Measurements from ENCODE around the gene STPG2.

Gene STPG2

DNA sequence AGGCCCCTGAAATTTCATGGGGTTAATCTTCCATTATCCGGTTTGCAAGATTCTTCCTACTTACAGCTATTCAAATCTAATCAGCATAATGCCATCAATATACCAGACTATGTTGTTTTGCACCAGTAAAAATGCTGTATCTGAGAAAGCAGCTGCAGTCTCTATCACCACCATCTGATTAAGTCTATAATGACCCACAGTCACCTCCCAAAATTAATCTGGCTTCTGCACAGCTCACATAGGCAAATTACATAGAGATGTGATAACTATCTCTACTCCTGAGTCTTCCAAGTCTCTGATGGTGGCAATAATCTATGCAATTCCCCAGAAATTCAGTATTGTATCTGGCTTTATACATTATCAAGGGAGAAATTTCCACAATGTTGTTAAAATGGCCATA, 113.2 kb downstream of the STPG2 start:
- Histone ChIP-seq H3K9me3 (ENCODE audit: control insufficient read depth, low read length) (peaks cover 22% of the 10 kb centered on the region), H3K36me3 (ENCODE audit: control insufficient read depth in 1 of 2, insufficient read depth in 2 of 2, low read depth in 1 of 2, low read length in 2 of 2) (no peaks in the 10 kb centered on the region), H2AK5ac (ENCODE audit: low read length, severe bottlenecking) (no peak overlapping the region), H3K23ac (ENCODE audit: low read length in 2 of 2) (no peak overlapping the region), H3K79me1 (replicated peaks; ENCODE audit: low read length, poor library complexity, severe bottlenecking) (no peaks in the 10 kb centered on the region), H3K14ac (ENCODE audit: low read length in 2 of 2) (no peak overlapping the region), H3K27me3 (ENCODE audit: control insufficient read depth in 1 of 2, insufficient read depth in 1 of 2, low read length in 2 of 2) (no peaks in the 10 kb centered on the region), H2BK12ac (ENCODE audit: low read length in 2 of 2) (no peak overlapping the region), H4K91ac (ENCODE audit: low read length) (no peak overlapping the region), H2BK15ac (ENCODE audit: low read depth, poor library complexity, severe bottlenecking) (no peak overlapping the region), H4K8ac (ENCODE audit: low read length) (no peak overlapping the region), H2BK5ac (ENCODE audit: low read depth, low read length, poor library complexity, severe bottlenecking) (no peak overlapping the region), H3K18ac (ENCODE audit: low read depth in 1 of 2, low read length in 2 of 2) (no peak overlapping the region), H2BK120ac (ENCODE audit: low read depth, low read length) (no peak overlapping the region), H3K4me1 (ENCODE audit: control insufficient read depth, insufficient read depth, low read depth, low read length) (no peaks in the 10 kb centered on the region), H3K4me2 (ENCODE audit: low read length, poor library complexity, severe bottlenecking) (no peak overlapping the region), H3K4me3 (ENCODE audit: insufficient read depth in 1 of 2, low read depth in 1 of 2, low read length in 2 of 2) (no peak overlapping the region), H3K9ac (ENCODE audit: low read length) (no peak overlapping the region), H3K4ac (ENCODE audit: low read depth in 1 of 2, low read length in 2 of 2) (no peak overlapping the region), H3K27ac (ENCODE audit: low read length, poor library complexity, severe bottlenecking) (no peak overlapping the region), H2AFZ (ENCODE audit: low read depth, low read length) (no peak overlapping the region)
- no peak for DNase-seq
- 47% methylated on average over 1 of the region's 1 CpG for WGBS

GRCh38 chr4:98027827-98028226, 115.4 kb downstream of the STPG2 start:
- no peak overlapping the region for H3K4me2 ChIP-seq (ENCODE audit: low read length, poor library complexity, severe bottlenecking)
- no peak overlapping the region for H4K91ac ChIP-seq (ENCODE audit: low read length)
- peaks cover 20% of the 10 kb centered on the region for H3K9me3 ChIP-seq (ENCODE audit: control insufficient read depth, low read length)
- no peaks in the 10 kb centered on the region for H3K79me1 ChIP-seq (replicated peaks; ENCODE audit: low read length, poor library complexity, severe bottlenecking)
- H3K27me3 ChIP-seq (ENCODE audit: control insufficient read depth in 1 of 2, insufficient read depth in 1 of 2, low read length in 2 of 2) = no peaks in the 10 kb centered on the region
- WGBS = 48% methylated on average over 2 of the region's 2 CpGs
- no peak overlapping the region for H3K4me3 ChIP-seq (ENCODE audit: insufficient read depth in 1 of 2, low read depth in 1 of 2, low read length in 2 of 2)
- H3K23ac ChIP-seq (ENCODE audit: low read length in 2 of 2) = no peak overlapping the region
- H2BK15ac ChIP-seq (ENCODE audit: low read depth, poor library complexity, severe bottlenecking) = no peak overlapping the region
- H2BK120ac ChIP-seq (ENCODE audit: low read depth, low read length) = no peak overlapping the region
- no peak overlapping the region for H3K27ac ChIP-seq (ENCODE audit: low read length, poor library complexity, severe bottlenecking)
- no peak overlapping the region for H3K18ac ChIP-seq (ENCODE audit: low read depth in 1 of 2, low read length in 2 of 2)
- H3K14ac ChIP-seq (ENCODE audit: low read length in 2 of 2) = no peak overlapping the region
- no peaks in the 10 kb centered on the region for H3K4me1 ChIP-seq (ENCODE audit: control insufficient read depth, insufficient read depth, low read depth, low read length)
- H2BK12ac ChIP-seq (ENCODE audit: low read length in 2 of 2) = no peak overlapping the region
- no peaks in the 10 kb centered on the region for H3K36me3 ChIP-seq (ENCODE audit: control insufficient read depth in 1 of 2, insufficient read depth in 2 of 2, low read depth in 1 of 2, low read length in 2 of 2)
- H4K8ac ChIP-seq (ENCODE audit: low read length) = no peak overlapping the region
- no peak overlapping the region for H2AK5ac ChIP-seq (ENCODE audit: low read length, severe bottlenecking)
- DNase-seq = no peak
- H3K9ac ChIP-seq (ENCODE audit: low read length) = no peak overlapping the region
- no peak overlapping the region for H2AFZ ChIP-seq (ENCODE audit: low read depth, low read length)
- no peak overlapping the region for H3K4ac ChIP-seq (ENCODE audit: low read depth in 1 of 2, low read length in 2 of 2)
- H2BK5ac ChIP-seq (ENCODE audit: low read depth, low read length, poor library complexity, severe bottlenecking) = no peak overlapping the region

- Histone ChIP-seq H3K4me1 (ENCODE audit: control insufficient read depth, insufficient read depth, low read depth, low read length) (no peaks in the 10 kb centered on the region), H2BK120ac (ENCODE audit: low read depth, low read length) (no peak overlapping the region), H4K91ac (ENCODE audit: low read length) (no peak overlapping the region), H3K18ac (ENCODE audit: low read depth in 1 of 2, low read length in 2 of 2) (no peak overlapping the region), H4K8ac (ENCODE audit: low read length) (no peak overlapping the region), H3K9me3 (ENCODE audit: control insufficient read depth, low read length) (peaks cover 20% of the 10 kb centered on the region), H3K23ac (ENCODE audit: low read length in 2 of 2) (no peak overlapping the region), H2BK15ac (ENCODE audit: low read depth, poor library complexity, severe bottlenecking) (no peak overlapping the region), H3K4me3 (ENCODE audit: insufficient read depth in 1 of 2, low read depth in 1 of 2, low read length in 2 of 2) (no peak overlapping the region), H3K14ac (ENCODE audit: low read length in 2 of 2) (no peak overlapping the region), H3K4ac (ENCODE audit: low read depth in 1 of 2, low read length in 2 of 2) (no peak overlapping the region), H3K4me2 (ENCODE audit: low read length, poor library complexity, severe bottlenecking) (no peak overlapping the region), H3K9ac (ENCODE audit: low read length) (no peak overlapping the region), H3K79me1 (replicated peaks; ENCODE audit: low read length, poor library complexity, severe bottlenecking) (no peaks in the 10 kb centered on the region), H2AFZ (ENCODE audit: low read depth, low read length) (no peak overlapping the region), H3K36me3 (ENCODE audit: control insufficient read depth in 1 of 2, insufficient read depth in 2 of 2, low read depth in 1 of 2, low read length in 2 of 2) (no peaks in the 10 kb centered on the region), H3K27me3 (ENCODE audit: control insufficient read depth in 1 of 2, insufficient read depth in 1 of 2, low read length in 2 of 2) (no peaks in the 10 kb centered on the region), H2AK5ac (ENCODE audit: low read length, severe bottlenecking) (no peak overlapping the region), H2BK12ac (ENCODE audit: low read length in 2 of 2) (no peak overlapping the region), H2BK5ac (ENCODE audit: low read depth, low read length, poor library complexity, severe bottlenecking) (no peak overlapping the region), H3K27ac (ENCODE audit: low read length, poor library complexity, severe bottlenecking) (no peak overlapping the region)
- DNase-seq = no peak
- 77% methylated on average over 3 of the region's 3 CpGs for WGBS
Measured at GRCh38 chr4:98026362-98026761, 116.9 kb downstream of the STPG2 start.

DNA sequence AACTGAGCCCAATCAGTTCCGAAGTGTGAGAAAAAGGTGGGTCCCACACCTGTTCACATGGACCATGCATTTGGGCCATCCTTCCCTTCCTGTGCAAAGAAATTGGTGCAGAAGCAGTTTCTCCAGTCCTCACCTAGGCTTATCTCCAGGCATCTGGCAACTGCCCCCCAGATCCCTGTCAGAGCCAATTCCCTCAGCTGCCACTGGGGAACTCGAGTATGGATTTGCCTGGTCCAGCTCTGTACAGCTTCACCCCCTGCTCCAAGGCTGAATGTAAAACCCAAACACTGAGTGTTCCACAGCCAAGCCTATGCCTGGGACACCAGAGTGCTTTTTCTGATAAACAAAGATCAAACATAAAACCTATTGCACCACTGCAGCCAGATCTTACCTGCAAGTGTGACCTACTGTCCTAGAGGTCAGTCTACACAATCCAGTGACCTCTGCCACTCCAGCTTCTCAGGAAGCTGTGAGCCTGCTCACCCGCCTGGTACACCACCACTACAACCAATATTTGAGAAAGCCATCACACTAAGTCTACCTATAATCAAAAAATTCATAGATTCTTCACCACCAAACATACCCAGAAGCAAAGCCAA, 136.4 kb downstream of the STPG2 start:
- Histone ChIP-seq H2BK12ac (ENCODE audit: low read length in 2 of 2) (no peak overlapping the region), H4K91ac (ENCODE audit: low read length) (no peak overlapping the region), H2AK5ac (ENCODE audit: low read length, severe bottlenecking) (no peak overlapping the region), H3K14ac (ENCODE audit: low read length in 2 of 2) (no peak overlapping the region), H3K9me3 (ENCODE audit: control insufficient read depth, low read length) (peaks cover 26% of the 10 kb centered on the region), H3K4me3 (ENCODE audit: insufficient read depth in 1 of 2, low read depth in 1 of 2, low read length in 2 of 2) (no peak overlapping the region), H2BK5ac (ENCODE audit: low read depth, low read length, poor library complexity, severe bottlenecking) (no peak overlapping the region), H2AFZ (ENCODE audit: low read depth, low read length) (no peak overlapping the region), H3K79me1 (replicated peaks; ENCODE audit: low read length, poor library complexity, severe bottlenecking) (no peaks in the 10 kb centered on the region), H4K8ac (ENCODE audit: low read length) (no peak overlapping the region), H3K4me1 (ENCODE audit: control insufficient read depth, insufficient read depth, low read depth, low read length) (no peaks in the 10 kb centered on the region), H3K27me3 (ENCODE audit: control insufficient read depth in 1 of 2, insufficient read depth in 1 of 2, low read length in 2 of 2) (no peaks in the 10 kb centered on the region), H3K27ac (ENCODE audit: low read length, poor library complexity, severe bottlenecking) (no peak overlapping the region), H2BK15ac (ENCODE audit: low read depth, poor library complexity, severe bottlenecking) (no peak overlapping the region), H3K18ac (ENCODE audit: low read depth in 1 of 2, low read length in 2 of 2) (no peak overlapping the region), H3K23ac (ENCODE audit: low read length in 2 of 2) (no peak overlapping the region), H2BK120ac (ENCODE audit: low read depth, low read length) (no peak overlapping the region), H3K36me3 (ENCODE audit: control insufficient read depth in 1 of 2, insufficient read depth in 2 of 2, low read depth in 1 of 2, low read length in 2 of 2) (no peaks in the 10 kb centered on the region), H3K9ac (ENCODE audit: low read length) (no peak overlapping the region), H3K4me2 (ENCODE audit: low read length, poor library complexity, severe bottlenecking) (no peak overlapping the region), H3K4ac (ENCODE audit: low read depth in 1 of 2, low read length in 2 of 2) (no peak overlapping the region)
- DNase-seq = no peak
- WGBS = 56% methylated on average over 3 of the region's 3 CpGs
